MCF 10A (cell line): ENCODE results near the gene PPP2R2C. TPM values are rescaled to one million over a fixed set of nuclear protein-coding genes. Genes with fewer than 3 reads are reported as not detected.

ENCODE experiments used
- BruUV-seq: library from RNA; stranded (reverse); fragments of 400-500 nt; replicated peaks from 2 replicates; lab custom pipeline; 2021; lab: Mats Ljungman, UMichigan
- CTCF ChIA-PET: fragments of 300-600 bp; sonication (Branson Sonifier 250); formaldehyde crosslinking; extraction: SDS; loops from one replicate; lab custom pipeline; 2021; ENCODE audit warnings: antibody characterized with exemption, inconsistent platforms; lab: Yijun Ruan, JAX
- POLR2A ChIA-PET: fragments of 300-600, 350-650 bp; sonication (Branson Sonifier 250); formaldehyde crosslinking; extraction: SDS; loops from one replicate; lab custom pipeline; 2020; ENCODE audit warnings: antibody characterized with exemption, inconsistent platforms; lab: Yijun Ruan, JAX
- DNase-seq: peaks from one replicate; pipeline ENCODE4 v3.0.0-alpha.2; 2018; ENCODE audit not compliant: unreplicated experiment
- H3K27ac Mint-ChIP-seq: one replicate; pipeline ENCODE4 v1.8.0; 2022; ENCODE audit warnings: mild to moderate bottlenecking, low read depth, mixed read lengths; ENCODE audit not compliant: unreplicated experiment
- H3K27me3 Mint-ChIP-seq: one replicate; pipeline ENCODE4 v1.8.0; 2022; ENCODE audit warnings: mixed read lengths; ENCODE audit not compliant: insufficient read depth, unreplicated experiment
- H3K36me3 Mint-ChIP-seq: one replicate; pipeline ENCODE4 v1.8.0; 2022; ENCODE audit warnings: mild to moderate bottlenecking, moderate library complexity, mixed read lengths; ENCODE audit not compliant: insufficient read depth, unreplicated experiment
- H3K4me1 Mint-ChIP-seq: one replicate; pipeline ENCODE4 v1.8.0; 2022; ENCODE audit warnings: mixed read lengths; ENCODE audit not compliant: insufficient read depth, unreplicated experiment
- H3K4me3 Mint-ChIP-seq: one replicate; pipeline ENCODE4 v1.8.0; 2022; ENCODE audit warnings: mild to moderate bottlenecking, moderate library complexity, mixed read lengths; ENCODE audit not compliant: unreplicated experiment
- H3K9me3 Mint-ChIP-seq: one replicate; pipeline ENCODE4 v1.8.0; 2022; ENCODE audit warnings: mixed read lengths; ENCODE audit not compliant: unreplicated experiment
- intact Hi-C: fragments of 100-400 bp; cut with micrococcal nuclease; formaldehyde crosslinking; loops from 2 replicates; pipeline ENCODE4 v1.14.1; 2022
- total RNA-seq: library from RNA; stranded (reverse); gene quantifications from 2 replicates; pipeline ENCODE4 v1.2.3, GENCODE V29; 2022
- TF ChIP-seq, protein P1 (sequence below): fragments of 200-600 bp; IDR thresholded peaks from one replicate; pipeline ENCODE4 v1.8.0; 2022; ENCODE audit warnings: antibody characterized with exemption, mild to moderate bottlenecking; ENCODE audit not compliant: unreplicated experiment

Gene PPP2R2C
- total RNA-seq, 1 experiment from 2014 or later = 3.6 TPM

DNA sequence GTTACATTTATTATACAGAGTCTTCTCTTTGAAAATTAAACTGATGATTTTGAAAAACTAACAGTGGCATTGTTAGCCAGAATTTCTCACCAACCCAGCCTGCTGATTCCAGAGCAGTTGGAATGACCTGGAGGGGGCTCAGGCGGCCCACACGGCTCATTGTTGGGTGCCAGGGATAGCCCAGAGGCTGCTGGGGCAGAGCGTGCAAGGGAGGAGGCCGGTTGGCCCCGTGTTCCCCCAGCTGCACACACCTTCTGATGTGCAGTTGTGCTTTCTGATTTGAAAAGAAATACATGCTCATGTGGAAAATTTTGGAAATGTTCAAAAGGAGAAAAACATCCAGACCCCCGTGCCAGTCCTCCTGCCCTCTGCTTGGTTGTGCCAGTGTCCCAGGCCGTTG, 182.2 kb downstream of the PPP2R2C start:
- BruUV-seq = no TSS peak
- POLR2A ChIA-PET = no interaction called here
- intact Hi-C loops = no loop called here
- Mint-ChIP-seq H3K4me1 (no peaks in the 10 kb centered on the region), H3K27me3 (no peaks in the 10 kb centered on the region), H3K36me3 (peaks cover 22% of the 10 kb centered on the region), H3K4me3 (no peak overlapping the region), H3K27ac (no peak overlapping the region), H3K9me3 (no peaks in the 10 kb centered on the region)
- CTCF ChIA-PET = interaction anchor here (1.0 kb wide), 1 partner anchor 38 kb away, joined by 4 read pairs; no protein-coding TSS in a partner anchor
- TF ChIP-seq, protein P1, sequence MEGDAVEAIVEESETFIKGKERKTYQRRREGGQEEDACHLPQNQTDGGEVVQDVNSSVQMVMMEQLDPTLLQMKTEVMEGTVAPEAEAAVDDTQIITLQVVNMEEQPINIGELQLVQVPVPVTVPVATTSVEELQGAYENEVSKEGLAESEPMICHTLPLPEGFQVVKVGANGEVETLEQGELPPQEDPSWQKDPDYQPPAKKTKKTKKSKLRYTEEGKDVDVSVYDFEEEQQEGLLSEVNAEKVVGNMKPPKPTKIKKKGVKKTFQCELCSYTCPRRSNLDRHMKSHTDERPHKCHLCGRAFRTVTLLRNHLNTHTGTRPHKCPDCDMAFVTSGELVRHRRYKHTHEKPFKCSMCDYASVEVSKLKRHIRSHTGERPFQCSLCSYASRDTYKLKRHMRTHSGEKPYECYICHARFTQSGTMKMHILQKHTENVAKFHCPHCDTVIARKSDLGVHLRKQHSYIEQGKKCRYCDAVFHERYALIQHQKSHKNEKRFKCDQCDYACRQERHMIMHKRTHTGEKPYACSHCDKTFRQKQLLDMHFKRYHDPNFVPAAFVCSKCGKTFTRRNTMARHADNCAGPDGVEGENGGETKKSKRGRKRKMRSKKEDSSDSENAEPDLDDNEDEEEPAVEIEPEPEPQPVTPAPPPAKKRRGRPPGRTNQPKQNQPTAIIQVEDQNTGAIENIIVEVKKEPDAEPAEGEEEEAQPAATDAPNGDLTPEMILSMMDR = no peak
- DNase-seq = no peak

DNA sequence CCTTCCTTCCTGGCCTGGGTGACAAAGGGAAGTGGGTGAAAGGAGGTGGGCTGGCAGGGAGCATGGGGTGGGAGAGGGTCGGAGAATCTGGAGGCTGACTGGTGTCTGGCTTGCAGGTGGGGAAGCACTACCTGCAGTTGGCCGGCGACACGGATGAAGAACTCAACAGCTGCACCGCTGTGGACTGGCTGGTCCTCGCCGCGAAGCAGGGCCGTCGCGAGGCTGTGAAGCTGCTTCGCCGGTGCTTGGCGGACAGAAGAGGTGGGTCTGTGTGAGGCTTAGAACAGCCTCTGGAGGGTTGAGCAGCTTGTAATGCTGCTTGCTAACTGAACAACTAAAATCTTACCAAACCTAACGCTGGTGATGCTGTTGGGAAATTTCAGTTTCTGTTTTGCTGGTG, 183.5 kb downstream of the PPP2R2C start:
- no TSS peak for BruUV-seq
- TF ChIP-seq, protein P1 = no peak
- Mint-ChIP-seq H3K9me3 (no peaks in the 10 kb centered on the region), H3K36me3 (peaks cover 13% of the 10 kb centered on the region), H3K4me1 (no peaks in the 10 kb centered on the region), H3K27ac (no peak overlapping the region), H3K27me3 (no peaks in the 10 kb centered on the region), H3K4me3 (no peak overlapping the region)
- intact Hi-C loops = no loop called here
- CTCF ChIA-PET = interaction anchor here (0.7 to 1.1 kb wide), 2 partner anchors 39 kb away, joined by 3 to 4 read pairs; no protein-coding TSS in a partner anchor
- POLR2A ChIA-PET = no interaction called here
- no peak for DNase-seq

DNA sequence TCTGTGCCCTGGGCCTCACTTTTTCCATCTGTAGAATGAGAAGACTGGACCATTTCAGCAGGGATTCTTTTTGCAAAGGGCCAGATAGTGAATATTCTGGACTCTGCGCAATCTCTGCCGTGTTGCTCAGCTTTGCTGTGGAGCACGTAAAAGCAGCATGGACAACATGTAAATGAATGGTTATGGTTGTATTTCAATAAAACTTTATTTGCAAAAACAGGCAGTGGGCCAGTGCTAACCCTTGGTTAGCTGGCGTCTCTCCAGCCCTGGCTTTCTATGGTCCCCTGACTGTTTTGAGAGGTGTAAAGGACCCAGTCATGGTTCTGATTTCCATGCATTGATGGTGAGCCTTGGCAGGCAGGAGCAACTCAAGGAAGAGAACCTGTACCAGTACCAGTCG, 184.1 kb downstream of the PPP2R2C start:
- no peak for DNase-seq
- intact Hi-C loops = no loop called here
- Mint-ChIP-seq H3K36me3 (peaks cover 9% of the 10 kb centered on the region), H3K4me3 (no peak overlapping the region), H3K27me3 (no peaks in the 10 kb centered on the region), H3K9me3 (no peaks in the 10 kb centered on the region), H3K27ac (no peak overlapping the region), H3K4me1 (no peaks in the 10 kb centered on the region)
- BruUV-seq = no TSS peak
- TF ChIP-seq, protein P1 = no peak
- ChIA-PET CTCF (interaction anchor here (0.6 kb wide), 1 partner anchor 26 kb away, joined by 3 read pairs; no protein-coding TSS in a partner anchor), POLR2A (no interaction called here)

DNA sequence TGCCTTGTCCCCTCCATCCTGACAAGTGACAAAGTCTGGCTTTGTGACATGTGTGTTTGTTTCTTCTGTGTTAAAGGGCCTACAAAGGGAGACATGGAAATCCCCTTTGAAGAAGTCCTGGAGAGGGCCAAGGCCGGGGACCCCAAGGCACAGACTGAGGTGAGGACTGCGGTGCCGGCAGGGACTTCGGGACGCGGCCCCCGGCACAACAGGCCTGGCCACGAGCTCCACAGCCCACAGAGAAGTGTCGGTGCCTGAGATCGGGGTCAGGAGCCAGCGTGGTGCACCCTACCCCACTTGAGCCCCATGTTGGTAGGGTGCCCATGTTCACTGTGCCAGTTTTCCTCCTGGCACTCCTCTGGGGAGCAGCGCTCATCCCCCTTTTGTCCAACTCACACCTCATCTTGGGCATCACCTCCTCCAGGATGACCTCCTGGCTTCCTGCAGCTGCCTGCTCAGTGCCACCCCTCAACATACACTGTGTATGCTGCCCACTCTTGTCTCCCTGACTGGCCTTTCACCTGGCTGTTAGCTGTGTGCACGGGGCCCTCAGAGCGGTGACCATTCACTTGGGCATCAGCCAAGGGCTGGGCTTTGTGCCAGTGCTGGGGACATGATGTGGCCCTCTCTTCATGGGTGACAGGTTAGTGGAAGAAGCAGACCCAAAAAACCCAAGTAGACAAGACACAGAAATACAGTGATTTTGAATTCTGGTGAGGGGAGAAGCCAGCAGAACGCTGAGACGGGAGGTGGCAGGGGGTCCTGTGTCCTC, 185.2 kb downstream of the PPP2R2C start:
- POLR2A ChIA-PET = no interaction called here
- H3K9me3 Mint-ChIP-seq = no peaks in the 10 kb centered on the region

More for the DNA sequence above, 185.2 kb downstream of the PPP2R2C start:
- no peak overlapping the region for H3K4me3 Mint-ChIP-seq
- intact Hi-C loops = no loop called here
- no peak overlapping the region for H3K27ac Mint-ChIP-seq
- peaks cover 6% of the 10 kb centered on the region for H3K36me3 Mint-ChIP-seq
- H3K4me1 Mint-ChIP-seq = no peaks in the 10 kb centered on the region
- CTCF ChIA-PET = interaction anchor here (0.7 to 1.2 kb wide), 2 partner anchors 44 to 45 kb away, joined by 4 read pairs; no protein-coding TSS in a partner anchor
- H3K27me3 Mint-ChIP-seq = no peaks in the 10 kb centered on the region
- BruUV-seq = no TSS peak
- no peak for DNase-seq
- TF ChIP-seq, protein P1 = no peak
